MCF 10A (cell line): Measurements from ENCODE around the gene NKD1. TPM values are rescaled to one million over a fixed set of nuclear protein-coding genes. Genes with fewer than 3 reads are reported as not detected.

Source experiments
- BruUV-seq: library from RNA; stranded (reverse); fragments of 400-500 nt; replicated peaks from 2 replicates; lab custom pipeline; 2021; lab: Mats Ljungman, UMichigan
- CTCF ChIA-PET: fragments of 300-600 bp; sonication (Branson Sonifier 250); formaldehyde crosslinking; extraction: SDS; loops from one replicate; lab custom pipeline; 2021; ENCODE audit warnings: antibody characterized with exemption, inconsistent platforms; lab: Yijun Ruan, JAX
- POLR2A ChIA-PET: fragments of 300-600, 350-650 bp; sonication (Branson Sonifier 250); formaldehyde crosslinking; extraction: SDS; loops from one replicate; lab custom pipeline; 2020; ENCODE audit warnings: antibody characterized with exemption, inconsistent platforms; lab: Yijun Ruan, JAX
- DNase-seq: peaks from one replicate; pipeline ENCODE4 v3.0.0-alpha.2; 2018; ENCODE audit not compliant: unreplicated experiment
- H3K27ac Mint-ChIP-seq: one replicate; pipeline ENCODE4 v1.8.0; 2022; ENCODE audit warnings: mild to moderate bottlenecking, low read depth, mixed read lengths; ENCODE audit not compliant: unreplicated experiment
- H3K27me3 Mint-ChIP-seq: one replicate; pipeline ENCODE4 v1.8.0; 2022; ENCODE audit warnings: mixed read lengths; ENCODE audit not compliant: insufficient read depth, unreplicated experiment
- H3K36me3 Mint-ChIP-seq: one replicate; pipeline ENCODE4 v1.8.0; 2022; ENCODE audit warnings: mild to moderate bottlenecking, moderate library complexity, mixed read lengths; ENCODE audit not compliant: insufficient read depth, unreplicated experiment
- H3K4me1 Mint-ChIP-seq: one replicate; pipeline ENCODE4 v1.8.0; 2022; ENCODE audit warnings: mixed read lengths; ENCODE audit not compliant: insufficient read depth, unreplicated experiment
- H3K4me3 Mint-ChIP-seq: one replicate; pipeline ENCODE4 v1.8.0; 2022; ENCODE audit warnings: mild to moderate bottlenecking, moderate library complexity, mixed read lengths; ENCODE audit not compliant: unreplicated experiment
- H3K9me3 Mint-ChIP-seq: one replicate; pipeline ENCODE4 v1.8.0; 2022; ENCODE audit warnings: mixed read lengths; ENCODE audit not compliant: unreplicated experiment
- intact Hi-C: fragments of 100-400 bp; cut with micrococcal nuclease; formaldehyde crosslinking; loops from 2 replicates; pipeline ENCODE4 v1.14.1; 2022
- total RNA-seq: library from RNA; stranded (reverse); gene quantifications from 2 replicates; pipeline ENCODE4 v1.2.3, GENCODE V29; 2022
- TF ChIP-seq, protein P1 (sequence below): fragments of 200-600 bp; IDR thresholded peaks from one replicate; pipeline ENCODE4 v1.8.0; 2022; ENCODE audit warnings: antibody characterized with exemption, mild to moderate bottlenecking; ENCODE audit not compliant: unreplicated experiment

Gene NKD1
- total RNA-seq, 1 experiment from 2014 or later, result 0.07 TPM

GRCh38 chr16:50529334-50529733, 18.9 kb upstream of the NKD1 start:
- intact Hi-C loops, result no loop called here
- BruUV-seq, result no TSS peak
- CTCF ChIA-PET, result interaction anchor here (0.6 to 1.0 kb wide), 2 partner anchors 128 to 276 kb away, joined by 3 read pairs; no protein-coding TSS in a partner anchor
- no peak for DNase-seq
- Mint-ChIP-seq H3K27me3 (no peaks in the 10 kb centered on the region), H3K4me1 (peaks cover 14% of the 10 kb centered on the region), H3K4me3 (no peak overlapping the region), H3K36me3 (no peaks in the 10 kb centered on the region), H3K27ac (no peak overlapping the region), H3K9me3 (peaks cover 8% of the 10 kb centered on the region)
- POLR2A ChIA-PET, result no interaction called here
- TF ChIP-seq, protein P1, sequence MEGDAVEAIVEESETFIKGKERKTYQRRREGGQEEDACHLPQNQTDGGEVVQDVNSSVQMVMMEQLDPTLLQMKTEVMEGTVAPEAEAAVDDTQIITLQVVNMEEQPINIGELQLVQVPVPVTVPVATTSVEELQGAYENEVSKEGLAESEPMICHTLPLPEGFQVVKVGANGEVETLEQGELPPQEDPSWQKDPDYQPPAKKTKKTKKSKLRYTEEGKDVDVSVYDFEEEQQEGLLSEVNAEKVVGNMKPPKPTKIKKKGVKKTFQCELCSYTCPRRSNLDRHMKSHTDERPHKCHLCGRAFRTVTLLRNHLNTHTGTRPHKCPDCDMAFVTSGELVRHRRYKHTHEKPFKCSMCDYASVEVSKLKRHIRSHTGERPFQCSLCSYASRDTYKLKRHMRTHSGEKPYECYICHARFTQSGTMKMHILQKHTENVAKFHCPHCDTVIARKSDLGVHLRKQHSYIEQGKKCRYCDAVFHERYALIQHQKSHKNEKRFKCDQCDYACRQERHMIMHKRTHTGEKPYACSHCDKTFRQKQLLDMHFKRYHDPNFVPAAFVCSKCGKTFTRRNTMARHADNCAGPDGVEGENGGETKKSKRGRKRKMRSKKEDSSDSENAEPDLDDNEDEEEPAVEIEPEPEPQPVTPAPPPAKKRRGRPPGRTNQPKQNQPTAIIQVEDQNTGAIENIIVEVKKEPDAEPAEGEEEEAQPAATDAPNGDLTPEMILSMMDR, result no peak

DNA sequence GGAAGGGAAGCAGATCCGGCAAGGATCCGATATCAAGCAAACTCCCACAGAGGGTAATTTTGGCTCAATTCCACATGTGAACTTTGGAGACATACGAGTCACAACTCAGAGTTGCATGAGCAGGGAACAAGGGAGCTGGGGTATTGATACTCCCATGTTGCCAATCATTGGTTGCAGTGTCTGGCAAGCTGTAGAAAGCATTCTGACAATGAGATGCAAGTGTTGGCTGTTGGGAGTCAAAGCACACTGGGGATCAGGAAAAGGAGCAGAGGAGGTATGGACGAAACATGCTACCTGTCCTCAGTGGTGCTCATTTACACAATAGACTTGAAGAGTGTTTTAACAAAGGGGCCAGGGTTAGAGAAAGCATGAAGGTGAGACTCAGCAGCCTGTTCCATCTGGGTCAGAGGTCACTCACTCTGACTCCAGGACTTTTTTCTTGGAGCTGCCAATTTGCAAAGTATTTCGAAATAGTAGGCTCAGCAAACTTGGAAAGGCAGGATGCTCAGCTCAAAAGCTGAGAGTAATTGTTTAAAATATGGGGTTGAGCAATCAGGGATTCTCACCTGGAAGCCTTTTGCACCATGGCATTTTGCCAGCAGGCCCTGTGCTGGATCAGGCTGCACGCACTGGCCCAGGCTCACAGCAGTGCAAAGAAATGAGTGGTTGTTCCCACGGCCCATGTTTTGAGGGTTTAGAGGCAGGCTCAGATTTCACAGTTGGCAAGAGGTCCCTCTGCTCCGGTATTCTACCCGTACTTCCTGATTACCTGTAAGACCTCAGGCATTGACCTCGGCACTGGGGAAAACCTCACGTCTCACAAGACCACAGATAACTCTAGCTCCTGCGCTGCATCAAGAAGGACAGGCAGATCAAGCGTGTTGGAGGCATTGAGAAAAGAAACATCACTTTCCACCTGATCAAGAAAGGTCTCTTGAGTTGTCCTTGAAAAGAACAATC, 17.6 kb upstream of the NKD1 start:
- intact Hi-C loops, result no loop called here
- Mint-ChIP-seq H3K36me3 (no peaks in the 10 kb centered on the region), H3K4me3 (no peak overlapping the region), H3K27me3 (no peaks in the 10 kb centered on the region), H3K9me3 (peaks cover 8% of the 10 kb centered on the region), H3K27ac (no peak overlapping the region), H3K4me1 (peaks cover 14% of the 10 kb centered on the region)
- TF ChIP-seq, protein P1, result no peak
- BruUV-seq, result no TSS peak
- POLR2A ChIA-PET, result interaction anchor here (0.6 to 1.3 kb wide), 8 partner anchors 11 to 228 kb away, joined by 3 to 6 read pairs (median 3); no protein-coding TSS in a partner anchor
- DNase-seq, result peak; percentile 98
- CTCF ChIA-PET, result interaction anchor here (0.7 to 1.4 kb wide), 5 partner anchors 11 to 135 kb away, joined by 3 to 5 read pairs (median 4); no protein-coding TSS in a partner anchor

DNA sequence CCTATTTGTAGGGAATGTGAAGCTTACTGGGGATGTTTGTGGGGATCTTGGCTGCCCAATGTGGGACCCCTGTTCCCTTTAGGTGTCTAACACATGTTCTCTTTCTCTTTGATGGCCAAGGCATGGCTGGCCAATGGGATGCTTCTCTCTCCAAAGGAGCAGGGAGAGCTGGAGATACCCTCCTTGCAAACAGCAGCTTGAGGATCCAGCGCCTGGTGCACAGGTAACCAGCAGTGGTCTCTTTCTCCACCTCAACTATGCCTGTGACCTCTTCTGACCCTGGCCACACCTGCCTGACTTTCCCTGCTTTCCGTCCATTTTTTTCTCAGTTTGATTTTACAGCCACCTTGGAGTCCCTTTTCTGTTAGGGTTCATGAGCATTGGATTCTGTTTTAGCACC, 16.8 kb upstream of the NKD1 start:
- Mint-ChIP-seq H3K27ac (no peak overlapping the region), H3K36me3 (no peaks in the 10 kb centered on the region), H3K4me3 (no peak overlapping the region), H3K27me3 (no peaks in the 10 kb centered on the region), H3K9me3 (peaks cover 8% of the 10 kb centered on the region), H3K4me1 (peaks cover 14% of the 10 kb centered on the region)
- TF ChIP-seq, protein P1, result no peak
- BruUV-seq, result no TSS peak
- DNase-seq, result no peak
- CTCF ChIA-PET, result interaction anchor here (0.7 to 1.4 kb wide), 3 partner anchors 10 to 97 kb away, joined by 4 read pairs; no protein-coding TSS in a partner anchor
- intact Hi-C loops, result no loop called here
- POLR2A ChIA-PET, result interaction anchor here (0.6 to 1.3 kb wide), 5 partner anchors 11 to 164 kb away, joined by 3 to 6 read pairs (median 3); no protein-coding TSS in a partner anchor

- no TSS peak for BruUV-seq
- Mint-ChIP-seq H3K27me3 (no peaks in the 10 kb centered on the region), H3K9me3 (peaks cover 8% of the 10 kb centered on the region), H3K27ac (no peak overlapping the region), H3K36me3 (no peaks in the 10 kb centered on the region), H3K4me3 (no peak overlapping the region), H3K4me1 (peaks cover 14% of the 10 kb centered on the region)
- TF ChIP-seq, protein P1, result no peak
- ChIA-PET CTCF (interaction anchor here (0.7 to 1.4 kb wide), 3 partner anchors 9 to 157 kb away, joined by 3 to 4 read pairs (median 4); no protein-coding TSS in a partner anchor), POLR2A (interaction anchor here (0.6 to 0.7 kb wide), 2 partner anchors 13 to 164 kb away, joined by 3 to 5 read pairs; no protein-coding TSS in a partner anchor)
- intact Hi-C loops, result no loop called here
- no peak for DNase-seq
Observed at GRCh38 chr16:50531901-50532300, 16.3 kb upstream of the NKD1 start.
